OCI-LY3 (cell line): ENCODE results near the gene SYNE4.
"Not testable (repeated sequence)": the region's sequence is repeated elsewhere in the genome, so short reads cannot be mapped to it uniquely, and the experiment has no call there.

Source experiments
- H2AFZ ChIP-seq: fragments of 200-600, 300-600 bp; shearing (Covaris generic); 2 replicates; pipeline ENCODE4 v1.6.0; 2014; ENCODE audit warnings: antibody characterized with exemption, low read depth, low read length
- H3K27ac ChIP-seq: fragments of 200-600, 300-600 bp; sonication (generic); 2 replicates; pipeline ENCODE4 v1.5.1; 2014; ENCODE audit warnings: mild to moderate bottlenecking, low read length, moderate library complexity, mixed read lengths
- H3K27me3 ChIP-seq: fragments of 200-600, 300-600 bp; sonication (generic); 2 replicates; pipeline ENCODE4 v1.6.1; 2014; ENCODE audit warnings: low read depth, low read length, mixed read lengths
- H3K36me3 ChIP-seq: fragments of 200-600, 300-600 bp; sonication (generic); replicated peaks from 2 replicates; pipeline ENCODE3; 2014; ENCODE audit warnings: low read depth, low read length, mixed read lengths
- H3K4me1 ChIP-seq: fragments of 300-600, 200-600 bp; sonication (generic); 2 replicates; pipeline ENCODE4 v1.6.1; 2014; ENCODE audit warnings: low read length, mixed read lengths
- H3K4me2 ChIP-seq: fragments of 200-600, 300-600 bp; sonication (generic); 2 replicates; pipeline ENCODE4 v1.6.1; 2014; ENCODE audit warnings: low read length, mixed read lengths
- H3K4me3 ChIP-seq: fragments of 300-600, 200-600 bp; sonication (generic); 2 replicates; pipeline ENCODE4 v1.5.1; 2014; ENCODE audit warnings: antibody characterized with exemption, mild to moderate bottlenecking, low read length, moderate library complexity
- H3K79me2 ChIP-seq: fragments of 300-600, 200-600 bp; shearing (Covaris generic); 2 replicates; pipeline ENCODE4 v1.6.1; 2014; ENCODE audit warnings: mild to moderate bottlenecking, low read length, mixed read lengths
- H3K9ac ChIP-seq: fragments of 300-600, 200-600 bp; shearing (Covaris generic); 2 replicates; pipeline ENCODE4 v1.6.0; 2014; ENCODE audit warnings: mild to moderate bottlenecking, low read length, moderate library complexity
- H3K9me3 ChIP-seq: fragments of 200-600, 300-600 bp; shearing (Covaris generic); 2 replicates; pipeline ENCODE4 v1.6.1; 2014; ENCODE audit warnings: low read length, mixed read lengths; ENCODE audit not compliant: insufficient read depth
- H4K20me1 ChIP-seq: fragments of 200-600, 300-600 bp; sonication (generic); 2 replicates; pipeline ENCODE4 v1.6.1; 2016; ENCODE audit warnings: low read length, mixed read lengths; ENCODE audit not compliant: insufficient read depth
- CTCF ChIP-seq: fragments of 200-600, 300-600 bp; sonication (generic); IDR thresholded peaks from 2 replicates; pipeline ENCODE4 v1.5.1; 2014; ENCODE audit warnings: antibody characterized with exemption, low read length, low read depth
- EZH2phosphoT487 ChIP-seq: fragments of 200-600 bp; shearing (Covaris generic); IDR thresholded peaks from 2 replicates; pipeline ENCODE4 v1.6.1; 2018; ENCODE audit warnings: antibody characterized with exemption, mixed run types, low read depth

SYNE4 gene

GRCh38 chr19:35959968-35960320 is 48.7 kb downstream of the SYNE4 start:
- no peak overlapping the region for H3K4me3 ChIP-seq
- no peaks in the 10 kb centered on the region for H3K79me2 ChIP-seq
- H3K4me1 ChIP-seq: no peaks in the 10 kb centered on the region
- H3K27me3 ChIP-seq: no peaks in the 10 kb centered on the region
- H3K9me3 ChIP-seq: no peaks in the 10 kb centered on the region
- no peak overlapping the region for H3K9ac ChIP-seq
- H2AFZ ChIP-seq: no peak overlapping the region
- no peak overlapping the region for H3K27ac ChIP-seq
- no peaks in the 10 kb centered on the region for H4K20me1 ChIP-seq
- no peak overlapping the region for H3K4me2 ChIP-seq
- TF ChIP-seq EZH2phosphoT487: no peak
- no peak for TF ChIP-seq CTCF
- no peaks in the 10 kb centered on the region for H3K36me3 ChIP-seq

- Histone ChIP-seq H3K79me2 (no peaks in the 10 kb centered on the region), H3K9ac (no peak overlapping the region), H3K27ac (no peak overlapping the region), H3K9me3 (no peaks in the 10 kb centered on the region), H3K36me3 (no peaks in the 10 kb centered on the region), H3K27me3 (no peaks in the 10 kb centered on the region), H3K4me3 (no peak overlapping the region), H4K20me1 (no peaks in the 10 kb centered on the region), H3K4me1 (no peaks in the 10 kb centered on the region), H2AFZ (no peak overlapping the region), H3K4me2 (no peak overlapping the region)
- TF ChIP-seq EZH2phosphoT487 (no peak), CTCF (no peak)
These were observed 49.3 kb downstream of the SYNE4 start for GRCh38 chr19:35959040-35959967.

GRCh38 chr19:35958660-35959039 is 50.0 kb downstream of the SYNE4 start:
- Histone ChIP-seq H3K27me3 (0 out of 2 replicates have a peak, but pooled peaks cover 3% of the 10 kb centered on the region), H3K9me3 (no peaks in the 10 kb centered on the region), H3K9ac (no peak overlapping the region), H2AFZ (no peak overlapping the region), H3K4me3 (no peak overlapping the region), H3K79me2 (no peaks in the 10 kb centered on the region), H4K20me1 (no peaks in the 10 kb centered on the region), H3K4me1 (no peaks in the 10 kb centered on the region), H3K27ac (no peak overlapping the region), H3K4me2 (no peak overlapping the region), H3K36me3 (no peaks in the 10 kb centered on the region)
- TF ChIP-seq EZH2phosphoT487: no peak
- TF ChIP-seq CTCF: no peak

GRCh38 chr19:35957411-35957810 is 51.2 kb downstream of the SYNE4 start:
- not testable (repeated sequence) for H3K27me3 ChIP-seq, H2AFZ ChIP-seq, H3K79me2 ChIP-seq, H4K20me1 ChIP-seq, H3K4me1 ChIP-seq, H3K4me2 ChIP-seq, H3K9me3 ChIP-seq, H3K27ac ChIP-seq, H3K4me3 ChIP-seq, H3K36me3 ChIP-seq, H3K9ac ChIP-seq
